HG03460 (cell line): ENCODE results near the gene NUDT3.
"Not testable (repeated sequence)": the region's sequence is repeated elsewhere in the genome, so short reads cannot be mapped to it uniquely, and the experiment has no call there.

Experiments
- ATAC-seq: cut with Tn5 transposase; IDR thresholded peaks from one replicate; pipeline ENCODE4 v1.9.1; 2021; ENCODE audit not compliant: unreplicated experiment

NUDT3 gene

GRCh38 chr6:34393191-34393965 lies 909 bp upstream of the NUDT3 start:
- no peak for ATAC-seq

- peak; percentile 18 for ATAC-seq
Observed at GRCh38 chr6:34391786-34392496, 528 bp downstream of the NUDT3 start.

GRCh38 chr6:34391473-34391785 lies 1.0 kb downstream of the NUDT3 start:
- no peak for ATAC-seq

GRCh38 chr6:34390531-34391472 lies 1.7 kb downstream of the NUDT3 start:
- no peak for ATAC-seq

GRCh38 chr6:34389034-34389433 lies 3.4 kb downstream of the NUDT3 start:
- ATAC-seq: no peak

GRCh38 chr6:34388421-34388820 lies 4.0 kb downstream of the NUDT3 start:
- no peak for ATAC-seq

- ATAC-seq: no peak
Observed at GRCh38 chr6:34386316-34387137, 5.9 kb downstream of the NUDT3 start.

- ATAC-seq: no peak
Observed at GRCh38 chr6:34385793-34386195, 6.7 kb downstream of the NUDT3 start.

GRCh38 chr6:34384321-34385153 lies 7.9 kb downstream of the NUDT3 start:
- ATAC-seq: no peak

GRCh38 chr6:34383656-34384320 lies 8.7 kb downstream of the NUDT3 start:
- no peak for ATAC-seq

- ATAC-seq: no peak
Observed at GRCh38 chr6:34383161-34383631, 9.3 kb downstream of the NUDT3 start.

- ATAC-seq: no peak
Observed at GRCh38 chr6:34381081-34381480, 11.4 kb downstream of the NUDT3 start.

GRCh38 chr6:34378470-34378869 lies 14.0 kb downstream of the NUDT3 start:
- no peak for ATAC-seq

GRCh38 chr6:34377984-34378383 lies 14.5 kb downstream of the NUDT3 start:
- ATAC-seq: no peak

- ATAC-seq: not testable (repeated sequence)
Observed at GRCh38 chr6:34377571-34377970, 14.9 kb downstream of the NUDT3 start.

GRCh38 chr6:34375833-34376232 lies 16.6 kb downstream of the NUDT3 start:
- no peak for ATAC-seq

GRCh38 chr6:34374508-34374907 lies 18.0 kb downstream of the NUDT3 start:
- no peak for ATAC-seq

- ATAC-seq: no peak
Observed at GRCh38 chr6:34374069-34374468, 18.4 kb downstream of the NUDT3 start.

GRCh38 chr6:34373511-34373910 lies 19.0 kb downstream of the NUDT3 start:
- no peak for ATAC-seq
